Gastroesophageal sphincter (tissue), 3 donors: ENCODE data around the gene CENPX.

Experiments used
- POLR2A ChIP-seq, 2 donors: fragments of 450-650 bp; IDR thresholded peaks; one replicate each; pipeline ENCODE4 v1.6.1; 2017; ENCODE audit warnings: antibody characterized with exemption in 2 of 2, mild to moderate bottlenecking in 2 of 2, moderate library complexity in 1 of 2
- POLR2AphosphoS5 ChIP-seq: sonication (generic); formaldehyde crosslinking; IDR thresholded peaks from one replicate; pipeline ENCODE4 v1.6.1; 2017; ENCODE audit warnings: antibody characterized with exemption
- TF ChIP-seq, protein P1 (sequence below), 4 experiments: fragments of 200-600 bp in 2 of 4; fragments of 450-650 bp in 2 of 4; sonication (generic) in 1 of 4; IDR thresholded peaks; one replicate each; pipeline ENCODE4 v1.5.1; 2017 to 2019; ENCODE audit warnings: antibody characterized with exemption in 4 of 4, mild to moderate bottlenecking in 2 of 4, moderate library complexity in 2 of 4

DNA sequence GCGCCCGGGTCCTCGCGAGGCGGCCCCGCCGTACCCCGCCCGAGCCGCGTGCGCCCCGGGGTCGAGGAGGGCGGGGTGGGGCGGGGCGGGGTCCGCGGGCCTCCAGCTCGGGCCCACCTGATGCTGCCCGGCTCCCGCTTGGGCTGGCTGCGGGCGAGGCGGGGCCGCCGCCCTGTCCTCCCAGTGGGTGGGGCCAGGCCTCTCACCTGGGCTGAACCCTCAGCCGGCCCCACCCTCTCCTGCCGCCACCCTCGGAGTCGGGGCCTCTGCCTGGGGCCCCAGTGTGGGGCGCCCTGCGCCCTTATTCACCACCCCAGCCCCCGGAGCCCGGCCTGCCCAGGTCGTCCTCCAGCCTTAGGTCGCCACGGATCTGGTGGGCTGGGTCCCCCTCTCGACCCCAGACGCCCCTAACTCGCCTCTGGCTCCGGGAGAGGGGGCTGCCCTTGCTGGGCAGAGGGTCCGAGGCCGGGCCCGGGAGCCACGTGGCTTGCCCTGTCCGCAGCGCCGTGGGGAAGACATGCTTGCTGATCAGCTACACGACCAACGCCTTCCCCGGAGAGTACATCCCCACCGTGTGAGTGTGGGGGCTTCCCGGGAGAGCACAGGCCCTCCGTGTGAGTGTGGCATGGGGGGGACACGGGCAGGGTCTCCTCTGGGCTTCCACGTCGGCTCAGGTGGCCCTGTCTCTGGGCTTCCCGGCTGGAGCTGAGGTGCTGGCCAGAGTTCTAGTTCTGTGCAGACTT, 9.4 kb upstream of the CENPX start:
- TF ChIP-seq POLR2AphosphoS5 (no peak), POLR2A (IDR thresholded peaks at IDR 0.05) (no peak)
- TF ChIP-seq, protein P1, sequence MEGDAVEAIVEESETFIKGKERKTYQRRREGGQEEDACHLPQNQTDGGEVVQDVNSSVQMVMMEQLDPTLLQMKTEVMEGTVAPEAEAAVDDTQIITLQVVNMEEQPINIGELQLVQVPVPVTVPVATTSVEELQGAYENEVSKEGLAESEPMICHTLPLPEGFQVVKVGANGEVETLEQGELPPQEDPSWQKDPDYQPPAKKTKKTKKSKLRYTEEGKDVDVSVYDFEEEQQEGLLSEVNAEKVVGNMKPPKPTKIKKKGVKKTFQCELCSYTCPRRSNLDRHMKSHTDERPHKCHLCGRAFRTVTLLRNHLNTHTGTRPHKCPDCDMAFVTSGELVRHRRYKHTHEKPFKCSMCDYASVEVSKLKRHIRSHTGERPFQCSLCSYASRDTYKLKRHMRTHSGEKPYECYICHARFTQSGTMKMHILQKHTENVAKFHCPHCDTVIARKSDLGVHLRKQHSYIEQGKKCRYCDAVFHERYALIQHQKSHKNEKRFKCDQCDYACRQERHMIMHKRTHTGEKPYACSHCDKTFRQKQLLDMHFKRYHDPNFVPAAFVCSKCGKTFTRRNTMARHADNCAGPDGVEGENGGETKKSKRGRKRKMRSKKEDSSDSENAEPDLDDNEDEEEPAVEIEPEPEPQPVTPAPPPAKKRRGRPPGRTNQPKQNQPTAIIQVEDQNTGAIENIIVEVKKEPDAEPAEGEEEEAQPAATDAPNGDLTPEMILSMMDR (IDR thresholded peaks at IDR 0.05), result no peak
